CD4-positive, alpha-beta T cell treated with Interferon gamma for 1 hour (primary cell): Measurements from ENCODE around the gene SREBF2.

Source experiments
- DNase-seq: peaks from one replicate; pipeline ENCODE4 v3.0.0-alpha.2; 2020

SREBF2 gene

DNA sequence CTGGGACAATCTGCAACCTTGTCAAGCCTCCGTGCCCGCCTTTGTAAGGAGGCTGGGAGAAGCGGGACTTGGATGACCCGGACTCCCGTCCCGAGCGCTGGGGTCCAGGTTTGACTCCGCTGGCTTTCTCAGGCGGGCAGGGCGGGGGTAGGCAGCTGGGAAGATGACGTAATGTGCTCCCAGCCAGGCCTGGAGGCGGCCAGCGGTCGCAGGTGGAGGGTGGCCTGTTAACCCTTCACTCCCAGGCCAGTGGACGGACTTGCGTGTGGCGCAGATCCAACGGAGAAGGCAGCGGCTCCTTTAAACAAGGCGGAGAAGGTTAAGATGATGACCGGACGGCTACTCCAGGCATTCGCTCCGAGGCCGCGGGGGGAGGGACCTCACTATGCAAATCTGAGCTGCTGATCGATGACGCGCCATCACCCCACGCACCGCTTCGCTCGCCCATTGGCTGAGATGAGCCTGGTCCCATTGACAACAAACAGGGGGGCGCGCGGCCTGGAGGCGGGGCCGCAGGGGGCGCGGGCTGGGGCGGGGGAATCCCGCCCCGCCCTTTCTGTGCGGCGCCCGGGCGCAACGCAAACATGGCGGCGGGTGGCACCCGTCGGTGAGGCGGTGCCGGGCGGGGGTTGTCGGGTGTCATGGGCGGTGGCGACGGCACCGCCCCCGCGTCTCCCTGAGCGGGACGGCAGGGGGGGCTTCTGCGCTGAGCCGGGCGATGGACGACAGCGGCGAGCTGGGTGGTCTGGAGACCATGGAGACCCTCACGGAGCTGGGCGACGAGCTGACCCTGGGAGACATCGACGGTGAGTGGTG is at the start of gene SREBF2:
SREBF2 (plus strand) TSS at position 553 of the 816 bp plus-strand sequence; CDS start at position 719, 166 bp downstream.
- DNase-seq = peak; percentile 100

GRCh38 chr22:41787331-41787730 is 45.6 kb upstream of the SREBF2 start:
- DNase-seq = no peak

GRCh38 chr22:41793871-41794270 is 39.0 kb upstream of the SREBF2 start:
- no peak for DNase-seq

DNA sequence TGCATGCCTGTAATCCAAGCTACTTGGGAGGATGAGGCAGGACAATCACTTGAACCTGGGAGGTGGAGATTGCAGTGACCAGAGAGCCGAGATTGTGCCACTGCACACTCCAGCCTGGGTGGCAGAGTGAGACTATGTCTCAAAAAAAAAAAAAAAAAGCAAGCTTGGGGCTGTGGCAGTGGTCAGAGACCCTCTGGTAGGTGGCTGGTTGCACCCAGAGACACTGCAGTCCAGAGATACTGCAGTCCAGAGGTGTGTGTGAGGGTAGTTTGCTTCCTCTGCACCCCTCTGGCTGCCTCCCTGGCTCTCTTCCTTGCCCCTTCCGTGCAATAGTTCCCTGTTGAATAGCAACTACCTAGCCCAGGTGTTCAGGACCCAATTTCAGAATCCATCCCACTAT is 34.2 kb upstream of the SREBF2 start:
- no peak for DNase-seq

- DNase-seq = no peak
Observed at GRCh38 chr22:41799486-41800347, 33.2 kb upstream of the SREBF2 start.

DNA sequence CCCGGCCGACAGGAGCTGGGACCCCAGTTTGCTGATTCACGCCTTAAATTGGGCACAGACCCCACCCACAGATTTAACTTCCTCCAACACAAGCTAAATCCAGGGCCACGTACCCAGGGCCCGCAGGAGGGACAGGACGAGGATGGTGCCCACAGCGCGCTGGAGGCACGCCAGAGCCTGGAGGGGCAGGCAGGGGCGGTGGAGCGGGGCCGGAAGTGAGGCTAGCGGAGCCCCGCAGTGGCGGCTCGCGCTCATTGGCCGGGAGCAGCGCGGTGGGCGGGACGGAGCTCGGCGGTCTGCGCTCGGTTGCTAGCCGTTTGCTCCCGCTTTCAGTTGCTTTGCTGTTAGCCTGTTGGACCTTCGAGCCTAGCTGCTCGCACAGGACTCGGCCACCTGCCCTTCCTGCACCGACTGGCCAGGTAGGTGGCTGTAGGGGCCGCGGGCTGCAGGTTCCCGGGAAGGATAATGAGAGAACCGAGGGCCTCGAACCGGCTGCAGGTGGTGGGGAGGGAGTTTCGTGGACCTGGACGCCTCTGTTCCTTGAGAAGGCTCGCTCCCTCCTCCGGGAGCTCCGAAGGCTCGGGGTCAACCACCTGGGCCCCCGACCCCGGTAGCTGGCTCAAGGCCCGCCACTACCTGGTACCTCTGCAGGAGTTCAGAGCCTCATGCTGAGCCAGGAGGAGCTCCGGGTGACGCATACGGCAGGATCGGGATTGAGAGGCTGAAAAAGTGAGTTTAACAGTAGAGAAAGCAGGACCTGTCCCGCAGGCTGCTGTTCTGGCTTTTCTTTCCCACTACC is 32.4 kb upstream of the SREBF2 start, which contains the start of gene CCDC134:
CCDC134 (plus strand) TSS at position 332 of the 799 bp plus-strand sequence. CDS start 8,212 bp downstream, outside the sequence.
- peak; percentile 92 for DNase-seq

DNA sequence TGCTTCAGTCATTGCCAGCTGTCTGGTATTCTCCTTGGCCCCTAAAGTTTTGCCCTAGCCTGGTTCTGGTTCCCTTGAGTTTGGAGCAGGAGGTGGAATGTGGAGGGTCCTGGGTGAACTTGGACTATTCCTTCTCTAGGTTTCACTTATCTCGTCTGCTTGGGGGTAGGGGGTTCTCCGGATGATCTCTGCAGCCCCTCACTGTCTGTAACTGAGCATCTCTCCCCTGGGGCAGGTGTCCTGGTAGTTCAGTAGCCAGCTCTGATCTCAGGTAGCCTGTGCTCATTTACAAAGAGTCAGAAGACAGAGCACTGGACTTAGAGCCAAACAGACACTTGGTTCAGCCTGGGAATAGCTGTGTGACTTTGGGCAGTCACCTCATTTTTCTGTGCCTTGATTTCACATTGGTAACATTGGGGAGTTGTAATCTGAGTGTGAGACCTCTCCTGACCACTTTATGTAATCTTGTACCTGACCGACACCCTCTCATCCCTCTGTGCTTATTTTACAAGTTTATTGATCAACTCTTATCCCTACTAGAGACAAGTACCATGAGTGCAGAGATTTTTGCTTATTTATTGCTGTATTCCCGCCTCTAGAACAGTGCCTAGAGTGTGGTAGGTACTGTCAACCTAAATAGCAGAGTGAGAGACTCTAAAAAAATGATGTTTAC is 31.6 kb upstream of the SREBF2 start:
- no peak for DNase-seq

GRCh38 chr22:41801886-41802285 is 31.0 kb upstream of the SREBF2 start:
- DNase-seq = no peak

DNA sequence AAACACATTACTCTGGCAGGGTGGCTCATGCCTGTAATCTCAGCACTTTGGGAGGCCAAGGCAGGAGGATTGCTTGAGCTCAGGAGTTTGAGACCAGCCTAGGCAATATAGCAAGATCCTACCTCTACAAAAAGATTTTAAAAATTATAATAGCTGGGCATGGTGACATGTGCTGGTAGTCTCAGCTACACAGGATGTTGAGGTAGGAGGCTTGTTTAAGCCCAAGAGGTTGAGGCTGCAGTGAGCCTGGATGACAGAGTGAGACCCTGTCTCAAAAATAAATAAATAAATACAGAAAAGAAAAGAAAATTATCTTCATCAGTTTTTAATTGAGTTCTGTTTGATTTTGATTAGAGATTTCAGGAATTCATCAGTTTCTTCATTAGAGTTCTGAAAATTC is 27.3 kb upstream of the SREBF2 start:
- DNase-seq = no peak

DNA sequence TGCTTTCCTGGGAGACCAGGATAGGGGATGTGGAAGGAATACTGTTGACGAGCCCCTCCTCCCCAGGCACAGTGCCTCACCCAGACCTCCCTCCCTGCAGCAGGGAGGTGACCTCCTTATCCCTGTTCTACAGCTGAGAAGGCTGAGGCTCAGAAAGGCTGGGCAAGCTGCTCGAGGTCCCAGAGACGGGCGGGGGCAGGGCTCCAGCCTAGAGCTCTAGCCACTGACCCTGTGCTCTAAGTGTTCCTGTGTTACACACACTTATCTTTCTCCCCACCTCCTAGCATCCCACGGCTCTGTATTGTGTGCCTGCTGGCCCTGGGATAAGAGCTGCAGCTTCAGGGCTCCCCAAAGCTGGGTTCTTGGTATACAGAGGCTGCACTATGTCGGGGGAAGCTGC is 24.5 kb upstream of the SREBF2 start:
- no peak for DNase-seq

DNA sequence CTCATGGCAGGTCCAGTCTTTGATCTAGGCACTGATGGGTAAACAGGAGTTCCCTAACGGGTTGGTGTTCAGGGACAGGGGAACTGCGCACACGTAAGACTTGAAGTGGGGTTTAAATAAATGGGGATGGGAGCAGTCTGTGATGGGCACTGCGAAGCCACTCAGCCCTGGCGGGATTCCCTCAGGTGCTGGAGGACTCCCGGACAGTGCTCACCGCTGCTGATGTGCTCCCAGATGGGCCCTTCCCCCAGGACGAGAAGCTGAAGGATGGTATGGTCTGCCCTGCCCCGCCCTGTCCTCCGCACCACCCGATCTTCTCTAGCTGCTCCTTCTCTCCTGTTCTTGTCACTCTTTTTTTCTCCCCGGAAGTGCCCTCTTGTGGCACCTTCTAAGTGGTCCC is 22.9 kb upstream of the SREBF2 start:
- DNase-seq = no peak

DNA sequence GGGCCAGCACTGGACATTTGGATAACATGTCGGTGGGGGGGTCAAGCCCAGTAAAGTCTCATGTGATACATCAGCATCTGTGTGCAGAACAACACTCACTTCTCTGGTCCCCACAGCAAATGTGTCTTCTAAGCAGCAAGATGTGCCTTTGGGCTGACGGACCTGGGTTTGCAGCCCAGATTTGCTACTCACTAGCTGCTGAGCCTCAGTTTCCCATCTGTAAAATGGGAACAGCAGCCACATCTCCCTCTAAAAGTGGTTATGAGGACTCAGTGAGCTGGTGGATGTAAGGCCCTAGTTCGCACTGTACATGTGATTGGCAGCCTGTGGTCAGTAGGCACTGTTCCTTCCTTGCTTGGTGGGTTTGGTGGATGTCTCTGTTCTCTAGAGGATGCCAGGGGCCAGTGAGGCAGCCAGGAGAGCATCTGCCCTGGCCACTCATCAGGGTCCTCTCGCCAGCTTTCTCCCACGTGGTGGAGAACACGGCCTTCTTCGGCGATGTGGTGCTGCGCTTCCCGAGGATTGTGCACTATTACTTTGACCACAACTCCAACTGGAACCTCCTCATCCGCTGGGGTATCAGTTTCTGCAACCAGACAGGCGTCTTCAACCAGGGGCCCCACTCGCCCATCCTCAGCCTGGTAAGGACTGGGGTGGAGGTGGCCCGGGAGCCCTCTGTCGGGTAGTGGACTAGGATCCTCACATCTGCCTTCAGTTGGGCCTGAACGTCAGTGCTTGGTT is 19.9 kb upstream of the SREBF2 start:
- no peak for DNase-seq

DNA sequence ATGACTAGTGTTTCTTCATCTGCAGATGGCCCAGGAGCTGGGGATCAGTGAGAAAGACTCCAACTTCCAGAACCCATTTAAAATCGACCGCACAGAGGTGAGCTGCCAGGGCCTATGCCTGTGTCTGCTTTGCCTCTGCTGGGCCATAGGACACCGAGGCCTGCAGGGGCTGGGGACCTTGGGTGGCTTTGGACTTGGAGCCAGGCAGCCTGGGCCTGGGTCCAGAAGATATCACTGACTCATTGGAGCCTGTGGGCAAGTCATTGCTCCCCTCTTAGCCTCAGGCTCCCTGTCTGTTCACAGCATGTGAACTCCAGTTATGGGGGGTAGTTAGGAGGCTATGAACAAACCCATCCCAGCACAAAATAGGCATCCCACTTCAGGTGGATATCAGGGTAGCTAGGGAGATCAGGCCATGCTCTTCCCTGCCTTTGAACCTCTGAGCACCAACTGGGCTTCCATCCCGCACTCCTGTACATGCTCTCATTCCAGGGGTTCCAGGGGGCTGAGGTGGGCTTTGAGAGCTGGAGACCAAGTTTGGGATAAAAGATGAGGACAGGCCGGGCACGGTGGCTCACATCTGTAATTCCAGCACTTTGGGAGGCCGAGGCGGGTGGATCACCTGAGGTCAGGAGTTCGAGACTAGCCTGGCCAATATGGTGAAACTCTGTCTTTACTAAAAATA is 19.0 kb upstream of the SREBF2 start:
- no peak for DNase-seq

GRCh38 chr22:41815716-41816115 is 17.2 kb upstream of the SREBF2 start:
- DNase-seq = no peak

- DNase-seq = no peak
Observed at GRCh38 chr22:41816241-41816640, 16.7 kb upstream of the SREBF2 start.

DNA sequence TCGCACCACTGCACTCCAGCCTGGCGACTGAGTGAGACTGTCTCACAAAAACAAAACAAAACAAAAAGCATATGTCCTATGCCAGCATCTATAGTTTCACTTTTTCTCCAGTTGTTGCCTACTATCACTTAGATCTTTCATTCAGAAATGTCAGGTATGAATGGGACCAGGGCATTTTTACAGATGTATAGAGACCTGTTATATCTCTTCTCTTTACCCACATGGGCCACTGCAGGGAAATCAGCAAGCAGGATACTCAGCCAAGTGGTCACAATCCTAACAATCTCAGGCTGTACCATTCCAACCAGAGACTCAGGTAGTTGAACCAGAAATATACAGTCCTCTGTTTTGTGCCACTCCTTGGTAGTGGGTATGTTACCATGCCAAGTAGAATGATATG is 16.0 kb upstream of the SREBF2 start:
- no peak for DNase-seq

GRCh38 chr22:41818011-41818410 is 14.9 kb upstream of the SREBF2 start:
- DNase-seq = no peak

GRCh38 chr22:41818596-41818995 is 14.3 kb upstream of the SREBF2 start:
- no peak for DNase-seq

- no peak for DNase-seq
Observed at GRCh38 chr22:41819257-41819656, 13.6 kb upstream of the SREBF2 start.

- no peak for DNase-seq
Observed at GRCh38 chr22:41820447-41820846, 12.5 kb upstream of the SREBF2 start.
